ENCODE data around the gene DNMBP.
A peak's percentile ranks its signal among the peaks of the same experiment; 100 is the strongest.
"Not testable (repeated sequence)": the region's sequence is repeated elsewhere in the genome, so short reads cannot be mapped to it uniquely, and the experiment has no call there.

The DNMBP gene

DNA sequence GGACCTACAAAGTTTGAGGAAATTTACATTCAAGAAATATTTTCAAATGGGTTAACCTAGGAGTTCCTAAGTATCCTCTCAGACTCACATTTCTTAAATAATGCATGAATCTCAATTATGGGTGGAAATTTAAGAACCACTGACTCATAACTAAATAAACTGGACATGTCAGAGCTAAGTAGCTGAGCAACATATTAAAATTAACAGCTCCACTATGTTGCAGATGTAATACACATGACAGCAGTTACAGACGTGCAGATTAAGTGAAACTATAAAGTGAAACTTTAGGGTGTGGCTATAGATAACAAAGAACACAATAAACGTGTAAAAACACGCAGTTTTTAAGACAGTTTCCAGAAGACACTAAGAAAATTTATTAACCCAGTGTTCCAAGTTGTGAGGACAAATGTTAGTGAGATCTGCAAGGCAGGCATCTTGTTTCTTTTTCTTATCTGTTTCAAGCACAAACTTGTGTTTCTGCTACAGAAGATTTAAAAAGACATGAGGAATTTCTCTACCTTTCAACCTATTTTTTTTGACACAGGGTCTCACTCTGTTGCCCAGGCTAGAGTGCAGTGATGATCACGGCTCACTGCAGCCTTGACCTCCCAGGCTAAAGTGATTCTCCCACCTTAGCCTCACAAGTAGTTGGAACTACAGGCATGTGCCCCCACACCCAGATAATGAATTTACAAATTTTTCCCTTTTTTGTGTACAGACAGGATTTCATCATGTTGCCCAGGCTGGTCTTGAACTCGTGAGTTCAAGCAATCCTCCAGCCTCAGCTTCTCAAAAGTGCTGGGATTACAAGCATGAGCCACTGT, 25.3 kb downstream of the DNMBP start:
- no peak for DNase-seq (ENCODE audit: low read depth)

DNA sequence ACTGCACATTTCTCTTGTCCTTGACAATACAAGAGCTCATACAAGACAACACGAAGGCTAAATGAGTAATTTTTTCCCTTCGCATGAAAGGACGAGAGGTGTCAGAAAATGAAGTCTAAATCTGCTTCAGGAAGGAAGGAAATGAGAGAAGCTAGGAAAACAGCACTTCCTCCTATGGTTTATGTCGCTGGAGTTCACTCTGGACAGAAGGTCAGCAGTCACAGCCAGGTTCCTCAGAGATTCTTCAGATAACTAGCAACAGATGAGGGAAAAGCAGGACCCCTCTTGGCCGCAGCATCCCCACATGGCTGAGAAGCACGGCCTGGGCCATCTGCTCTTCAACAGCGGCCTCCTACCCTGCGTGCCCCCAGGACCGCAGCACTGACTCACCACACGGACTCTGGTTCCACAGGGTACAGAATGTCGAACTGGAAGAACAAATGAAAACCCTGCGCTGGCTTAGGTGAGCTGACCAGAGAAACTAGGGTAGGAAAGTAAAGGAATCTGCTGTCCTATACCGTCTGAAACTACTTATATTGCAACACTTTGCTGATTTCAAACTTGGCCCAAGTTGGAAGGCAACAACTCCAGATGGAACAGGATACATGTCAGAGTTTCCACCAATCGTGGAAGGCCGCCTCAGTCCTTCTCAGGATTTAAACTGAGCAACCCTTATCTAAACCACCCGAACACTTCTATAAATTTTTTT, 26.3 kb downstream of the DNMBP start:
- DNase-seq (ENCODE audit: low read depth), result peak; percentile 91

DNA sequence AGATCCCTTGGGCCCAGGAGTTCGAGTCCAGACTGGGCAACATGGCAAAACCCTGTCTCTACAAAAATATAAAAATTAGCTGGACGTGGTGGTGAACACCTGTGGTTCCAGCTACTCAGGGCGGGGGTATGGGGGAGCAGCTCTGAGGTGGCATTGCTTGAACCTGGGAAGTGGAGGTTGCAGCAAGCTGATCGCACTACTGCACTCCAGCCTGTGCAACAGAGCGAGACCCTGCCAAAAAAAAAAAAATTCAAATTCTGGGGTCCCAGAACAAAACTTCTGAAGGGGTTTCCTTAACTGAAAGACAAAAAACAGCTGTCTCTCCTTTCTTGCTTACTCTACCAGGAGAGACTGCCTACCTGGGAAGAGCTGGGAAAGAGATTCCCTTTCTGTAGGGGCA, 27.0 kb downstream of the DNMBP start:
- no peak for DNase-seq (ENCODE audit: low read depth)

DNA sequence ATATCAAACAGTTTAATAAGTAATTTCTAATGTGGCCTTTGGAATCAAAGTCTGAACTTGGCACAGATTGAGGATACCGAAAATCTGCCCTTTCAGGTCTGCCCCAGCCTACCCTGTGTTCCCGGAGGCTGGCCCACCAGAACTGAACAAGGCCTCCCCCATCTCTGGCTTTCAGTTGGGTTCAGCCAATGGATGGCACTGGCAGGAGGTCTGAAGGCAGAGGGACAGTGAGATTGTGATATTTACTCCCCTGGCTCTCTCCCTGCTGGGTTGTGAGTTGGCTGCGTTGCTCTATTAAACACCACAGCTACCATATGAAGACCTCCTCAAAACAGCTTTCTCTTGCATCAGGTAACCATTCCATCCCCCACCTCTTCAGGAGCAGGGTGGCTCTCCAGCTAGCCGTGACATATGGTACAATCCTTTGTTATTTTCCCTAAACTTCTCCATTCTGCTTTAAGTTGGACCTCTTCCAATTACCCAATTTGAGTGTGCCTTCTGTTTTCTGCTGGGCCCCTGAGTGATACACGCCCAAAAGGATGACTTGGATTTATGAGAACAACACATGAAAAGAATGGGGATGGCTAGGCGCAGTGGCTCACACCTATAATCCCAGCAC, 28.1 kb downstream of the DNMBP start:
- no peak for DNase-seq (ENCODE audit: low read depth)

DNA sequence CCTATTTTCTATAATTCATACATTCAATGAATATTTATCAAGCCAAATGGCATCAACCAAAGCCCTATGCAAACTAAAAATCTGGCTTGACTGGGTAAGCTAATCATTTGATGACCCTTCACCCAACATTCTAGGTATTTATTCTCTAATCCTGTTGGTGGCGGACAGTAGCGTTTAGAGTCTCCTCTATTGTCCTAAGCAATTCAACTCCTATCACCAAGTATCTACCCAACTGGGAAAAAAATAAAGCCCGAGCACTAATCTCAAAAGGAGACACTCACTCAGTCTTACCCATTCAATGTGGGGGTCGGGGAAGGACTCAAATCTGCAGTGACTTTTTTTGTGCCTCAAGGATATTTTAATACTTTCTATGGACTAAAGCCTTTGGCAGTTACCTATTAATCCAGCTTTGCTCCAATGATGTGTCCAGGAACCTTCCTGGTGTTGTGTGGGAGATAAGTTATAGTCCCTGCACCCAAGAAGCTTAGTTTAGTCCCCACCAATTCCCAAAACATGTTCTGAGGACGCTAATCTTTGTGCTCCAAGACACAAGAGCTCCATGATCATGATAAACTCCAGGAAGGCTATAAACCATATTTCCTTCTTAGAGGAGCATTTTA, 30.6 kb downstream of the DNMBP start:
- DNase-seq (ENCODE audit: low read depth), result no peak

DNA sequence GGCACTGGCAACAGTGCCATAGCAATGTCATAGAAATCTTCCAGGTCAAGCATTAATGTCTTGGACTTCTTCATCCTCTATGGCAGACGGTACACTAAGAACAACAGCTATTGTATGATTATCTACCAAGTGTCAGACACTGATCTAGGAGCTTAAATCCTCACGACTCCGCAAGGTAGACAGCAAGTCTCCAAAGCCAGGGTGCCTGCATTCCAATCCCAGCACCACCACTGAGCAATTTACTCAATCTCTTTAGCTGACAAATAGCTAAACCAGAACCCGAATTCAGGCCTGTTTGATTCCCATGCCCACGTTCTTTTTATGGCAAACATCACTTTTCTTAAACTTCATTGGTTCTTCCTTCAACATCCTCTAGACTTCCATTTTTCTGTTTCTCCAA, 31.8 kb downstream of the DNMBP start:
- DNase-seq (ENCODE audit: low read depth), result peak; percentile 18

DNA sequence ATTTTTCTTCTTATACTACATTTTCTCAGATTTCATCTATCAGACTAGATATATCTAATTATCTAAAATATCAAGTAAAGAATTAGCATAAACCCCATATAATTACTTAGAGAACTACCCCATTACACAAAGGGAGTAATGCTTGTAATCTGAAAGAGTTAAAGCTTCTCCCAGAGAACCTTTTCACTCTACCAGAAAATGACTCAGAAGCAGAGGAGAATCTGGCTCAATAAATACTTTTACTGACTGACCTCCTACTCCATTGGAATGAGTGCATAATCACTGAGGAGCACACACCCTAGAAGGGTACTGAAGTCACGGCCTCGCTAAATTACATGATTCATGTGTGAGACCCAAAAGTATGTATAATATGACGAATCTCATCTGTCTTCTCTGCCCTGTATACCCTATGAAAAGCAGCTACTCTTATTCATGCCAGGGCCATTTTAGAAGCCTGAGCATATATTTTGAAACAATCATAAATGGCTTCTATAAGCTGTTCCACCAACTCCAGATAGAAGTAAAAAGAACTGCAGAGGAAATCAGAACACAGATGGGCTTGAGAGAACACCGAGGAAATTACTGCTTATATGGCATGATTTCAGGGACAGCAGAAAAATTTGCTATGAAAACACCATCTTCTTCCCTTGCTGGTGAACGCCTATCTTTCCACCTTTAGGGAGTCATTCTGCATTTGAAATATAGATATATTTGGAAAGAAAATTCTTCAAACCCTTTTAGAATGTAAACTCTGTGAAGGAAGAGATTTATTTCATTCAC, 32.7 kb downstream of the DNMBP start:
- peak; percentile 92 for DNase-seq (ENCODE audit: low read depth)

DNA sequence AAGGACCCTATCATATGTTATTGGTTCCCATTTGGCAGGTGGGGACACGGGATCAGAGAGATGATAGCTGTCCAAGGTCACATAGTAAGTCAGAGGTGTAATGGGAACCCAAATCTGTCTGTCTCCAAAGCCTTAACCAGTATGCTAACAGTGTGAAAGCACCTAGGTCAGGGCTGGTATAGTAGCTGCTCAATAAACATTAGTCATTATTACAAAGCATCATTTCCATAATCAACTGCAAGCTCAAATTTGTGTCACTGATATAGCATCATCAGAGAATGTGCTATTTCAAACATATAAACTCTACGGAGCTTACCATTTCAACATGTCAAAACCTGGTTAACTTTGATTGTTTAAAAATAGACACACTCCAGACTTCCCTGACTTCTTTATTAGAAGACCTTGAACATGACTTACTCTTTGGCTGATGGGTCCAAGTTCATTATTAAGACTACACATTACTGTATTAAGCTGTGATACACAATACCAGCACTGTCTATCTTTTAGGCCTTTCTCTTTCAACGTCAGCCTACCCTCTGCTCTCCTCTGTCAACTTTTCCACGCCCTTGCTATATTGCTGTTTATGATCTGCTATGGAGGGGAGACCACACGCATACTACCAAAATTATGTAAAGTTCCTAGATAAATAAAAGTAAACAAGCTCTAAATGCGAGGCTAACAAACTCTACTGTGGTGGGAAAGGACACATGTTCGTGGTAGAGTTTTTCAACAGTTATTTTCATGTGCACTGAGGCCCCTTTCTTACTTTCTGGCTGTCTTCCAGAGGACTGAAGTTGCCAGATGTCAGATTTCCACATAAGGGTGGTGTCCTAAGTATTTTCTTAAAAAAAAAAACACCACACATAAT, 33.6 kb downstream of the DNMBP start:
- peak; percentile 85 for DNase-seq (ENCODE audit: low read depth)

DNA sequence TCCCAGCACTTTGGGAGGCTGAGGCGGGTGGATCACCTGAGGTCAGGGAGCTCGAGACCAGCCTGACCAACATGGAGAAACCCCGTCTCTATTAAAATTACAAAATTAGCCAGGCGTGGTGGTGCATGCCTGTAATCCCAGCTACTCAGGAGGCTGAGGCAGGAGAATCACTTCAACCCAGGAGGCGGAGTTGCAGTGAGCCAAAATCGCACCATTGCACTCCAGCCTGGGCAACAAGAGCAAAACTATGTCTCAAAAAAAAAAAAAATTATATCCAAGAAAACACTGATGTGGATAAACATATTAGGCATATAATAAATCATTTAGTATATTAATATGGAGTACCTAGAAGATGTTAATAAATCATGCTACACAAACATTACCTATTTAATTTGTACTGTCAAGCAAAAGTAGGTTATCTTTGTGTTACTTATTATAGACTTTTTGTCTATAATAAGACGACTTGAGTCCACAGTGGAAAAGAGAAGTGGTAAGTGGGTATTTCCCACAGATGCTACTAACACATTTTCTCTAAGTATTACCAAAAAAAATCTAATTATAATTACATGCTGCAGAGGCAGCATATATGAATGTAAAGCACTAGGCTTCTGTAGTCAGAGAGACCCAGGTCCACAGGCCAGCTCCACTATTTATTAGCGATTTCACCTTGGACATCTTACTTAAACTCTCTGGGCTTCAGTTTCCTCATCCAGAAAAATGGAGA, 34.5 kb downstream of the DNMBP start:
- no peak for DNase-seq (ENCODE audit: low read depth)

DNA sequence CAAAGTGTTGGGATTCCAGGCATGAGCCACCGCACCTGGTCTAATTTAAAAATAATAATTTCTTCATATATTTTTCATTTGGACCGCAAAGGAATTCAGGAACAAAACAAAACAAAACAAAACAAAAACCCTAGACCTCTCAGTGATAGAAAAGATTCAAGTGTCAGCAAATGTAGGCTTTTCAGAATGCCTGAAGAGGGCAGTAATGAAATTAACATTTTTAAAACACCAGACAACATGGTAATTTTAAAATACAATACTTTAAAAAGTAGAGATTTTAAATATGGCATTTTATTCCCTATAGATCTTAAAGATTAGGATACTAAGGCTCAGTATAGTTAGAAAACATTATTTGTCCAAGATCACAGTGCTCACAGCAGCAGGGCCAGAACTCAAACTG, 36.6 kb downstream of the DNMBP start:
- no peak for DNase-seq (ENCODE audit: low read depth)

DNA sequence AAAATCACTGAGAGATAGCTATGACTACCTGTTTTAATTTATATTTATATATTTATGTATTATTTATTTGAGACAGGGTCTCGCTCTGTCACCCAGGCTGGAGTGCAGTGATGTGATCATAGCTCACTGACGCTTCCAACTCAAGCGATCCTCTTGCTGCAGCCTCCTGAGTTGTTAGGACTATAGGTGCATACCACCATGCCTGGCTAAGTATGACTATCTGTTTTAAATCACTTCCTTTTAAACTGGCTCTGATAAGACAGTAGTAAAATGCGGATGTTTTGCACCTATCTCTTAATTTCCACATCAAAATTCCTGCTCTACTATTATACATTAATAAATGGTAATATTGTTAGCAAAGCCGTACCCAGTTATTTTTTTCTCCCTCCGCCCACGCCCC, 41.8 kb downstream of the DNMBP start:
- no peak for DNase-seq (ENCODE audit: low read depth)

DNA sequence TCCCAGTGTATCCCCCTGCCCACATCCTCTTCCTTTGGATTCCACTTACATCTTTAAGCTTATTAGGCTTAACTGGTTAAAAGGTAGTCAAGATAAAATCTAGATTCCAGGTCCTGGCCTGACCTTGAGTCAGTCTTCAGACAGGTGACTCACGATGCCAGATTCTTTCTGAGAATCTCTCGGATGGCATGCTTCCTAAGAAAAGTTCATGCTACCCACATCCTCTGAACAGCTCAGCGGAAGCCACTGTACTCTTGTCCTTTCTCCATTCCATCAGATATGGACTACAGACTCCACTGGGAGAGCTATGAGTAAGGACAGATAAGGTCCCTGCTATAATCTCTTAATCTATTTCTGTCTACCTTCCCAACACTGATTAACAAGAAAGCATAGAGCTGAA, 43.4 kb downstream of the DNMBP start:
- peak; percentile 90 for DNase-seq (ENCODE audit: low read depth)

DNA sequence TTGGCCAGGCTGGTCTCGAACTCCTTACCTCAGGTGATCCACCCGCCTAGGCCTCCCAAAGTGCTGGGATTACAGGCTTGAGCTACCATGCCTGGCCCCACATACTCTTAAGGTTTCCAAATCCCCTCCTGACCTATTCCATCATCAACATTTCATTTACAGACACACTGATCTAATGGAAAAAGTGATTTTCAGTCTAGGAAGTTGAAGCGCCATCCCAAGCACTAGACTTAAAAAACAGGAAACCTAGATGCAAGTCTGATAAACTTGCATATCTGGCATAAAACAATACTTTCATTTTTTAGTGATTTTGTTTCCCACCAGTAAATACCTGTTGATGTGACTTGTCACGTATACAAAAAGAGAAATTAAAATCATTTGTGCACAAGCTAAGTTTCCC, 44.0 kb downstream of the DNMBP start:
- peak; percentile 50 for DNase-seq (ENCODE audit: low read depth)

DNA sequence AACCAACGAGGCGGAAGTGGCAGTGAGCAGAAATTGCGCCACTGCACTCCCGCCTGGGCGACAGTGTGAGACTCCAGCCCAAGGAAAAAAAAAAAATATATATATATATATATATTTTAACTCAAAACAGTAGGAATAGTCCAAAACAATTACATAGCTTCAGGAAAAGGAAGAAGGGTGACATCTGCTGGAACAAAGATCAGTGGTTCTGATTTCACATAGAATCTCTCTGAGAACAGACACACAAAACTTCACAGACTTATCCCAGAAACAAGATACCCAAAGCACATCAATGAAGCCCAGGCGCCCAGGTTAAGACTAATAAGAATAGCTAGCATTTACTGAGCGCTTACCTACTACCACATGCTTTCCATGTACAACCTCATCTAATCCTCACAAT, 45.0 kb downstream of the DNMBP start:
- DNase-seq (ENCODE audit: low read depth), result peak; percentile 65

DNA sequence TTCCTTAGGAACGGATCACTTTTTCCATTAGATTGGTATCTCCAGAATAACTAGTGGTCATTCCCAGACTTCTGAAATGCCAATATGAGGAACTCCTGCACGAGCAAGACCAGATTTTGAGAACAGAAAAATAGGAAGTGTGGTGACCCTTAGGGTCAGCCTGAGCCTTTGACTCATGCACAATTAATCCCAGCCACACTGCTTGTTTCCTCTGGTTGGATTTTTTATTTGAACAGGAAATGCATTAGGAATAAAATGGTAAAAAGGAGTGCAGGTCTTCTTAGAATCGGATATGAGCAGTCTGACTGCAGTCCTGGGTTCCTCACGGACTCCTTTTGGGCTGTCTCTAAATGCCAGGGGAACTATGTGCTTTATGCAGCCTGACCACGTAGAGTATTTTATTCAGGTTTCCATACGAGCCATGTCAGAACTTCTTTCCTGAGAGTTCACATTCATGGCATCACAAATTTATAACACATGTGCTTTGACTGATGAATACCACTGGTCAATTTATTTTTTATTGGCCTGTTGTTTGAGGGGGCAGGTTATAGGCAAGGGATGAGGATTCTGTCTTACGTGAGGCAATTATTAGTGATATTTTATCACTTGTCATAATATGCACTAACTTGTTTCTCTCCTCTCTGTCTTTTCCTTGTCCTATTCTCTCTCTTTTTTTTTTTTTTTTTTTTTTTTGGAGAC, 46.1 kb downstream of the DNMBP start:
- not testable (repeated sequence) for DNase-seq (ENCODE audit: low read depth)

DNA sequence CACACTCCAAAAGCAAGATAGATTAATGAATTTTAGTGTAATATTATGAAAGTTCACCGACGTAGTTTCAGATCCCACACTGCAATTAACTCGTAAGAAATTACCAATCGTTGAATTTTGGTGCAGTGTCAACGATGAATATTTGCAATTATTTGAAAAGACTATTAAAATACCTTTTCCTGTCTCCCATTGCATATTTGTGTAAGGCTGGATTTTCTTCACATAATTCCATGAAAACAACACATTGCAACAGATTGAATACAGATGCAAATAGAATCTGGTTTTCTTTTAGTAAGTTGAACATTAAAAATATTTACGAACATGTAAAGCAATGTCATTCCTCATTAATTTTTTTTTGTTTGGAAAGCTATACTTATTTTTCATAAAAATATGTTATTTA, 50.9 kb downstream of the DNMBP start:
- DNase-seq (ENCODE audit: low read depth), result no peak

DNA sequence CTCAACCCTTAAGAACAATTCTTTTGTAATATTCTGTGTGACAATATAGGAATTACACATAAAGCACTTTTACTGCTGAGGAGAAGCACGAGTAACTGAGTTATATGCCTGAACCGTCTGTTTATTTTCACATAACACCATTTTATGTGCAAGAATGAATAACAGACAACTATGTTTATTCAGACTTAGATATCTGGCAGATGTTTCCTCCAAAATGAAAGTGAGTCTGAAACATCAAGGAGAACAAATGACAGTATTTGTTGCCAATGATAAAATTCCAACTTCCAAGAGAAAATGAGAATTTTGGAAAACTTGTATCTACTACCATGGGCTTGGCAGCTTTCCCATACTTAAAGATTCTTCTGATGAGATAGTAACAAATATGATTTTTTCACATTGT, 51.4 kb downstream of the DNMBP start:
- peak; percentile 55 for DNase-seq (ENCODE audit: low read depth)

DNA sequence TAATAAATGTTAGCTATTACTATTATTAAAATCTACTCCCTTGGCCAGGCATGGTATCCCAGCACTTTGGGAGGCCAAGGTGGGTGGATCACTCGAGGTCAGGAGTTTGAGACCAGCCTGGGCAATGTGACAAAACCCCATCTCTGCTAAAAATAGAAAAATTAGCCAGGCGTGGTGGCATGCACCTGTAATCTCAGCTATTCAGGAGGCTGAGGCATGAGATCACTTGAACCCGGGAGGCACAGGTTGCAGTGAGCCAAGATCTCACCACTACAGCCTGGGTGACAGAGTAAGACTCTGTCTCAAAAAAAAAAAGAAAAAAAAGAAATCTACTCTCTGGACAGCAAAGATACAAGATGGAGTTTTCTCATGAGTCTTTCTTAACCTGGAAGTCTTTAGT, 56.2 kb downstream of the DNMBP start:
- not testable (repeated sequence) for DNase-seq (ENCODE audit: low read depth)

DNA sequence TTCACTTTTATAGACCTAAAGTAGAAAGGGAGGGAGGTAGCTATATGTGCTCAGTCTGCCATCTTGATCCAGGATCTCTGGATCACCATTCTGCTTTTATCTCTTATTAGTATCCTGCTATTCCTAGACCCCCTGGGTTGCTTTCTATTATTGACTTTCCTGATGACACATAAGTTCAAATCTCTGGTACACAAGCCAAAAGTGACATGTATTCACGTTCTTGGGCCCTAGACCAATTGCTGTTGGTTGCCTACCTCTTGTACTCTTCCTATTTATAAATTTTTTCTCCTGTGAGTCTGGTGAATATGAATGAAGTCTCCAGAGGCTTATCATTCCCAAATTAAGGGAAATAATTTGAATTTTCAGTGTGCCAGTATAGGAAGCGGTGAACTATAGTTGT, 56.9 kb downstream of the DNMBP start:
- DNase-seq (ENCODE audit: low read depth), result no peak

DNA sequence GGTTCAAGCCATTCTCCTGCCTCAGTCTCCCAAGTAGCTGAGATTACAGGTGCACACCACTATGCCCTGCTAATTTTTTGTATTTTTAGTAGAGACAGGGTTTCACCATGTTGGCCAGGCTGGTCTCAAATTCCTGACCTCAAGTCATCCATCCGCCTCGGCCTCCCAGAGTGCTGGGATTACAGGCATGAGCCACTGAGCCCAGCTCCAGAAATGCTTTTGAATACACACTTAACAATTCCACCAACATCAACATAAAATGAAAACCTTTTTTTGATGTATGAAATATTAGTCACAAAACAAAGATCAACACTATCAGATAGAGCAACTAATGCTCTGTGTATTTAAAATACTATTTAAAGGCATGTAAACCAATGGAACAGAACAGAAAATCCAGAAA, 63.7 kb downstream of the DNMBP start:
- DNase-seq (ENCODE audit: low read depth), result peak; percentile 39

All from iris pigment epithelial cell (primary cell).